Loucy (cell line): ENCODE measurements around the gene RARRES1.

Source experiments
- H2AFZ ChIP-seq: fragments of 200-600 bp; sonication (generic); 2 replicates; pipeline ENCODE4 v1.6.0; 2016; ENCODE audit warnings: antibody characterized with exemption, mild to moderate bottlenecking, low read length, moderate library complexity
- H3F3A ChIP-seq: fragments of 200-600 bp; 2 replicates; pipeline ENCODE4 v1.6.0; 2016; ENCODE audit warnings: antibody characterized with exemption, low read depth, mild to moderate bottlenecking
- H3K27me3 ChIP-seq: fragments of 200-600 bp; sonication (generic); 2 replicates; pipeline ENCODE4 v1.6.1; 2014; ENCODE audit warnings: low read length, mild to moderate bottlenecking; ENCODE audit not compliant: insufficient read depth, poor library complexity, severe bottlenecking
- H3K36me3 ChIP-seq: fragments of 200-600 bp; sonication (generic); 2 replicates; pipeline ENCODE4 v1.6.1; 2016; ENCODE audit warnings: low read length; ENCODE audit not compliant: insufficient read depth
- H3K4me1 ChIP-seq: fragments of 200-600 bp; sonication (generic); 2 replicates; pipeline ENCODE4 v1.5.1; 2014; ENCODE audit warnings: low read length, mild to moderate bottlenecking; ENCODE audit not compliant: insufficient read depth, poor library complexity, severe bottlenecking
- H3K4me2 ChIP-seq: fragments of 200-600 bp; sonication (generic); 2 replicates; pipeline ENCODE4 v1.6.0; 2014; ENCODE audit warnings: antibody characterized with exemption, low read length, low read depth, mild to moderate bottlenecking; ENCODE audit not compliant: poor library complexity, severe bottlenecking
- H3K4me3 ChIP-seq: fragments of 200-600 bp; sonication (generic); 2 replicates; pipeline ENCODE4 v1.5.1; 2014; ENCODE audit warnings: low read length, mild to moderate bottlenecking, mixed read lengths; ENCODE audit not compliant: poor library complexity, severe bottlenecking
- H3K79me2 ChIP-seq: fragments of 200-600 bp; sonication (generic); 2 replicates; pipeline ENCODE4 v1.6.1; 2014; ENCODE audit warnings: low read length; ENCODE audit not compliant: insufficient read depth
- H3K9ac ChIP-seq: fragments of 200-600 bp; sonication (generic); 2 replicates; pipeline ENCODE4 v1.6.0; 2014; ENCODE audit warnings: mild to moderate bottlenecking, low read depth, low read length, moderate library complexity; ENCODE audit not compliant: poor library complexity, severe bottlenecking
- H3K9me2 ChIP-seq: fragments of 200-600 bp; sonication (generic); replicated peaks from 2 replicates; pipeline ENCODE4 v1.6.1; 2016; ENCODE audit warnings: low read depth, low read length, mixed read lengths
- H3K9me3 ChIP-seq: fragments of 200-600 bp; sonication (generic); 2 replicates; pipeline ENCODE4 v1.6.1; 2014; ENCODE audit warnings: mild to moderate bottlenecking, antibody characterized with exemption, low read length, low read depth; ENCODE audit not compliant: insufficient read depth
- H4K20me1 ChIP-seq: fragments of 200-600 bp; sonication (generic); 2 replicates; pipeline ENCODE4 v1.6.0; 2014; ENCODE audit warnings: antibody characterized with exemption, low read length, mild to moderate bottlenecking; ENCODE audit not compliant: insufficient read depth, poor library complexity, severe bottlenecking
- EZH2phosphoT487 ChIP-seq: fragments of 200-600 bp; IDR thresholded peaks from 2 replicates; pipeline ENCODE4 v1.6.1; 2018; ENCODE audit warnings: antibody characterized with exemption, mild to moderate bottlenecking, moderate library complexity, borderline replicate concordance
- TF ChIP-seq, protein P1 (sequence below): fragments of 200-600 bp; sonication (generic); conservative IDR thresholded peaks from 2 replicates; pipeline ENCODE4 v1.5.1; 2014; ENCODE audit warnings: mild to moderate bottlenecking, antibody characterized with exemption, low read length

Gene RARRES1

DNA sequence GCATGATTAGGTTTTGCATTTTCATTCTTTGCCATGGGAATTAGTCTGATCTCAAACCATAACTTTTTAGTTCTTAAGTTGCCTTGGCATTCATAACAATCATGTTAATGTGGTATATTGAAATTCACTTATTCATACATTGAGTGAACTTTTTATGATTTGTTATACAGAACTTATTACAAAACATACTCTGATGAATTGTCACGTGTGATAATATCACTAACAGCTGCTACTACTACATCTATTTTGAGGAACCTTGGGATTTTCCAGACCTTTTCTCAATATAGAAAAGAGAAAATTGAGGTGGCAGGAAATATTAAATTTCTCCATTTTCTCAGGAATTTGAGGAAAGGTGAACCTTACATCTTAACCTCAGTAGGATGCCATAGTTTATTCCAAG, 69.0 kb downstream of the RARRES1 start:
- Histone ChIP-seq H3K4me2 (no peak overlapping the region), H3K36me3 (peaks cover 77% of the 10 kb centered on the region), H3K27me3 (no peaks in the 10 kb centered on the region), H3K9me2 (no peaks in the 10 kb centered on the region), H3K79me2 (no peaks in the 10 kb centered on the region), H3K4me3 (no peak overlapping the region), H4K20me1 (no peaks in the 10 kb centered on the region), H3K9me3 (no peaks in the 10 kb centered on the region), H2AFZ (no peak overlapping the region), H3K9ac (no peak overlapping the region), H3K4me1 (no peaks in the 10 kb centered on the region), H3F3A (no peaks in the 10 kb centered on the region)
- TF ChIP-seq EZH2phosphoT487 = no peak
- TF ChIP-seq, protein P1, sequence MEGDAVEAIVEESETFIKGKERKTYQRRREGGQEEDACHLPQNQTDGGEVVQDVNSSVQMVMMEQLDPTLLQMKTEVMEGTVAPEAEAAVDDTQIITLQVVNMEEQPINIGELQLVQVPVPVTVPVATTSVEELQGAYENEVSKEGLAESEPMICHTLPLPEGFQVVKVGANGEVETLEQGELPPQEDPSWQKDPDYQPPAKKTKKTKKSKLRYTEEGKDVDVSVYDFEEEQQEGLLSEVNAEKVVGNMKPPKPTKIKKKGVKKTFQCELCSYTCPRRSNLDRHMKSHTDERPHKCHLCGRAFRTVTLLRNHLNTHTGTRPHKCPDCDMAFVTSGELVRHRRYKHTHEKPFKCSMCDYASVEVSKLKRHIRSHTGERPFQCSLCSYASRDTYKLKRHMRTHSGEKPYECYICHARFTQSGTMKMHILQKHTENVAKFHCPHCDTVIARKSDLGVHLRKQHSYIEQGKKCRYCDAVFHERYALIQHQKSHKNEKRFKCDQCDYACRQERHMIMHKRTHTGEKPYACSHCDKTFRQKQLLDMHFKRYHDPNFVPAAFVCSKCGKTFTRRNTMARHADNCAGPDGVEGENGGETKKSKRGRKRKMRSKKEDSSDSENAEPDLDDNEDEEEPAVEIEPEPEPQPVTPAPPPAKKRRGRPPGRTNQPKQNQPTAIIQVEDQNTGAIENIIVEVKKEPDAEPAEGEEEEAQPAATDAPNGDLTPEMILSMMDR = no peak

GRCh38 chr3:158660711-158661110, 71.5 kb downstream of the RARRES1 start:
- Histone ChIP-seq H3K4me2 (no peak overlapping the region), H3K9ac (no peak overlapping the region), H4K20me1 (no peaks in the 10 kb centered on the region), H3F3A (no peaks in the 10 kb centered on the region), H3K9me2 (no peaks in the 10 kb centered on the region), H3K27me3 (no peaks in the 10 kb centered on the region), H3K4me1 (no peaks in the 10 kb centered on the region), H3K4me3 (no peak overlapping the region), H2AFZ (no peak overlapping the region), H3K79me2 (no peaks in the 10 kb centered on the region), H3K9me3 (no peaks in the 10 kb centered on the region), H3K36me3 (peaks cover 77% of the 10 kb centered on the region)
- no peak for TF ChIP-seq EZH2phosphoT487
- TF ChIP-seq, protein P1 = no peak

DNA sequence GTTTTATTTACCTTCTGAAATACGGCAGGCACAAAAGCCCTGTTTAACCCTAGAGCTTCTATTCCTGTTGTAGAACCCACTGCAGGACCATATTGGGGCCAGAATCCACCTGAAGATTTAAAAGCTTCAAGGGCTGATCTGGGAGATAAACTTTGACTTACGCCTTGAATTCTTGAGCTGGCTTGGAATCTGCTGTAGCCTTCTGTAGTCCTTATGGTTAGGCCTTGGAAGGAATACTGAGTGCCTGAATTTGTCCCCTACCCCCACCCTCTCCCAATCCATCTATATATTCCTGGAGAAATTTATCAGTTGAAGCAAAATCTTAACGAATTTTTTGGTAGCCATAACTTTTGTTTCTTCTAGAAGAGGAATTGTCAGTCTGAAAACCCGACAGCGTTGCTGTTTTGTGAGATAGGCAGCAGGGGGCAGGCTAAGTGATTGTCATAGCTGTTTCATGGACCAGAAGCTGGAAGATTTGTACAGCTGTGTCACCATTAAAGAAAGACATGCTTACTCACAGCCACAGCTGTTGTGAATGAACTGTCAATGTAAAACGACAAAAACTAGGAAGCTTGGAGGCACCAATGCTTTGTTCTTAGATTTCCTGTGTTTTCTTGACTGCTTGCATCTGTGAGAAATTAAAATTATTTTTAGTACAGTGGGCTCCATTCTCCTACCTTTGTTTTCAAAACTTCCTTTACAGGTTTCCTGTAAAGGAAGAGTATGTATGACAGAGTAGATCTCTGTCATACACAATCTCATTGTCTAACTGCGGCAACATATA, 72.6 kb downstream of the RARRES1 start:
- H3K9me3 ChIP-seq = no peaks in the 10 kb centered on the region
- no peaks in the 10 kb centered on the region for H3K4me1 ChIP-seq
- H3K36me3 ChIP-seq = peaks cover 78% of the 10 kb centered on the region; the same call in 1 of the 2 replicates
- H4K20me1 ChIP-seq = no peaks in the 10 kb centered on the region
- no peak overlapping the region for H2AFZ ChIP-seq
- no peak overlapping the region for H3K4me3 ChIP-seq
- no peaks in the 10 kb centered on the region for H3K79me2 ChIP-seq
- H3F3A ChIP-seq = no peaks in the 10 kb centered on the region
- TF ChIP-seq, protein P1 = peak; percentile 87
- no peak for TF ChIP-seq EZH2phosphoT487
- H3K27me3 ChIP-seq = no peaks in the 10 kb centered on the region
- no peak overlapping the region for H3K4me2 ChIP-seq
- H3K9me2 ChIP-seq = no peaks in the 10 kb centered on the region
- H3K9ac ChIP-seq = no peak overlapping the region
